Stimulated activated CD8-positive, alpha-beta memory T cell treated with anti-CD3 and anti-CD28 coated beads, Interleukin-12 subunit alpha, Interleukin-12 subunit beta, amount 100 ng/mL, for 4 hours (primary cell): ENCODE results near the gene MDFI.

ENCODE experiments used
- DNase-seq: peaks from one replicate; pipeline ENCODE4 v3.0.0-alpha.2; 2020; ENCODE audit warnings: low read depth

Gene MDFI

DNA sequence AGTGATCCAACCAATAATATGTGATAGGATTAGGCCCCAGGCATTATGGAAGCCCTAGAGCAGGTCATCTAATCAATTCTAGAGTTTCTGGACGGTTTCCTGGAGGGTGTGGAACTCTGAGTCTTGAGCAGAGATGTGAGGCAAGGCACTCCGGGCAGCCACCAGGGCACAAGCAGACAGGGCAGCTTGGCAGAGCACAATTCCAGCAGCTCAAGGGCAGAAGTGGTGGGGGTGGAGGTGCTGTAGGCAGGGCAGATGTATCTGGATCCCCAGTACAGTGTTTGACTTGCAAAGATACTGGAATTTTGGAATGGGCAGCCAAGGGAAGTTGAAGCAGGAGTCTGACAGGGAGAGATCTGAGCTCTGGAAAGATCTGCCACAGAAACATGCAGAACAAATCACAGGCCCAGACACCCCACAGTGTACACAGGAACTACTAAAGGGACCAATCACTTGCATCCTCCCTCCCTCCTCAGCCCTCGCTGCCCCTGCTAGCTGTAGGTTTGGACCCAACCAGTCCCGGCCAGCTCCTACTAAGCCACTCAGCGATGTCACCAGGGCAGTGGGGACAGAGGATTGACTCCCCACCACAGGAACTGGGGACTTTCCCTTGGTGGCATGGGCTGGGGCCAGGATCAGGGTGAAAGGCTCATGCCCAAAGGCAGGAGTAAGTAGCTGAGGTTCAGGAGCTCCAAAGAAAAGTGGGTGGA, 50.1 kb downstream of the MDFI start:
- no peak for DNase-seq

DNA sequence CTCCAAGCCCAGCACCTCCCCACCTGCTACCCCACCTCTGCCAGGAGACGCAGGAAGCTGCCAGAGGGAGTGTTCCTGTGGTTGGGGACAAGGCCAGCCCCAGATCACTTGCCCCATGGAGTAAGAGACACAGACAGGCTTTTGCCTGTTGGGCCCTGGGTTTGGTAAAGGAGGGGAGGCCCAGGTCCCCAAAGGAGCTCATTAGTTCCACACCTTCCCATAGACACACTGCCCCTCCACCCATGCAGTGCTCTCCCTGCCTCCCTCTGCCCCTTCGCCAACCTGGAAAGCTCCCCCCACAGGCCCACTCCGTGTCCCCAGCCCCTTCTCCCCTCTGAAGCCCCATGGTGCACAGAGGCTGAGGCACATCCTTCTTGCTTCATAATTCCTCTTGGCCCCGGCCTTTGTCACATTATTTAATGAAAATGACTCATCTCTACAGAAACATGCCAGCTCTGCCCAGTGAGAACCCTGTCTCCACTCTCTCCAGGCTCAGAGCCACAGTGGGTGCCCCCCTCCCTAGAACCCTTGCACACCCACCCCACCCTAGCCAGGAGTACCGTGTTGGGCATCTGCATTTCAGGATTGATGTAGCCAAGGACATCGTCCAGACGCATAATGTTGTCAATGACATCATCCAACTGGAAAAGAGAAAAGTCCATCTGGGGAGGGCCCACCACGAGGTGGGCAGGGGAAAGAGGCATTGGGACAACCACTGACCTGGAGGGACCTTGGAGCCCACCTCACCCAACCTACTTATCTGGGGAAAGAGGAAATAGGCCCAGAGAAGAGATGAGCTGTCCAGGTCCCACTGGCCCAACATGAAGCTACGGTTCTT, 51.1 kb downstream of the MDFI start:
- no peak for DNase-seq

DNA sequence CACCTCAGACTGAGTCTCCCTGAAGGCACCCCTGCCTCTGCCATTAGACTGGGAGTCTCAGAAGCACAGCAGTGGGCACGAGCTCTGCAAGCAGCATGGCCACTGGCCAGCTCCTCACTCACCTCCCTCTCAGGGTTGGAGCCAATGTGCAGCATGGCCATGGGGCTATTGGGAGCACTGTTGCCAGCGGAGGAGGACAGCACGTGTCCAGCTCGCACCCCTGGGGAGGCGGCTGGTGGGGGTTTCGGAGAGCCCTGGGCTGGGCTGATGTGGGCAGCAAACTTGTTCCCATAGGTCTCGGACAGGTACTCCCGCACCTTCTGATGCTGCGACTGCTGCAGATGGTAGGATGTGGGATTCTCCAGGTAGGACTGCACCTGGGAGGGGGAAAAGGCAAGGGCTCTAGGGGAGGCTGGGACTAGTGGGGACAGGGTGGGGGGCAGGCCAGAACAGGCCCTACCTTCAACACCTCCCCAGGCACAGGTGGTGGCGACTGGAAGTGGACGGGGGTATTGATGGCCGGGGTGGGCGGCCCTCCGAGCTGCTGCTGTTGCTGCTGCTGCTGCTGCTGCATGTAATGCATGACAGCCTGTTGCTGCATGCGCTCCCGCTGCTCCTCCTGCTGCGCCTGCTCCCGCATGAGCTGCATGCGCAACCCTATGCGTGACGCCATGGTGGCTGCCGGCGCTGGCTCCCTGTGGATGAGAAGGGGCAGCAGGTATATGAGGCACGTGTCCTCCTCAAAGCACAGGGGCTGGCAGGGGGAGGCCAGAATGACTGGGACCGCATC, 52.5 kb downstream of the MDFI start:
- no peak for DNase-seq

DNA sequence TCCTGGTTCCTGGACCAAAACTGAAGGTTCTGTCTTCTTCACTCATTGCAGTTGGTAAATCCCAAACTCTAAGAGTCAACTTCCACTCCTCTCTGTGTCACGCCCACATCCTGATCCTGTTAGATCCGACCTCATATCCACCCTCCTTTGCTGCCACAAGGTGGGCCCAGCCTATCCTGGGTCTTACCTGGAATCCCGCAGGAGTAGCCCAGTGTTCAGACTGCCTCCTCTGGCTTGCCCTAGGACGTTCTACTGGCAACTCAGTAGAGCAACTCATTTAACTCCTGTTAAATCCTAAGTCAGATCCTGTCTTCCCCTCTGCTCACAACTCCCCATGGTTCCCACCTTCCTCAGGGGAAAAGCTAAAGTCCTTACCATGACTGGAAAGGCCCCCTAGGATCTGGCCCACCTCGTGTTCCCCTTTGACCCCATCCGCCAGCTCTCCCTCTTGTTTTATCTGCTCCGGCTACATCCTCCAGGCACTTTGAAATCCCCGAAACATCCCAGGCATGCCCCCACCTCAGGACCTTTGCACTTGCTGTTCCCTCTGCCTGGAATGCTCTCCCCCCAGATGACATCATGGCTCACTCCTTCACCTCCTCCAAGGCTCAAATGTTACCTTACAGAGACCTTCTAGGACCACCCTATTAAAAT, 53.3 kb downstream of the MDFI start:
- DNase-seq = no peak

DNA sequence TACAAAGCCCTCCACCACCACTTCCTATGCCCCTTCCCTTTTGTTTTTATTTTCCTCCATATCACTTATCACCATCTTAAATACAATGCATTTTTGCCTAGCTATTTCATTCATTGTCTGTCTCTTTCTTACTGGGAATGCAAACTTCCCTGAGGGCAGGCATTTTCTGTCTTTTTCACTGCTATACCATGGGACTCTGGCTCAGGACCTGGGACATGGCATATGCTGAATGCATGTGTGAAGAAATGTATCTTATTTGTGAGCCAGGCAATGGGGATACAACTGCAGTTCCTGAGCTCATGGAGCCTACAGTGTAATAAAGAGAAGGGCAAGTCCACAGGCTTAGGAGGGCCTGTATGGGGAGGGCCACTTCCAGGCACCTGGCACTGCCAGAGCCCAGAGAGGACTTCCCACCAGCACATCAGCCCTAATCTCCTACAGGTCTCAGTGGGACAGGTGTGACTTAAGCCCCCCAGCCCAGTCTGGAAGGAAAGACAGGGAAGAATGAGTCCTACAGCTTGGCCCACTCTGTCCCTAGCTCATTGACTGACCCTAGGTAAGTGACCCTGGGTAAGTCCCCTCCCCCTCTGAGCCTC, 53.9 kb downstream of the MDFI start:
- DNase-seq = no peak

DNA sequence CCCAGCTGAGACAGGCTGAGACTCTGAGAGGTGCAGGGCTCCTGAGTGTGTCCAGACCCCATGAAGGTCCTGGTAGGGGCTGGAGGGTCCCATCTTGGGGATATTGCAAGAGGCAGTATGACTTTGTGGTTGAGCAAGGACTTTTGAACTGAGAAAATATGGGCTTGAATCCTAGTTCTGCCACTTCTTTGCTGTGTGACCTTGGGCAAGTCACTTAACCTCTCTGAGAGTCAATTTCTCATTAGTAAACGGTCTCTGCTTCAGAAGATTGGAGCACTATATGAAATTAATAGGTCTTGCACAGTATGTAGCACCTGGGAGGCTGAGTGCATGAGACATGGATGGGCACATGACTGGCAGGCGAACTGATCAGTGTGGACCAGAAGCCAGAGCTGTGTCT, 54.5 kb downstream of the MDFI start:
- DNase-seq = no peak

DNA sequence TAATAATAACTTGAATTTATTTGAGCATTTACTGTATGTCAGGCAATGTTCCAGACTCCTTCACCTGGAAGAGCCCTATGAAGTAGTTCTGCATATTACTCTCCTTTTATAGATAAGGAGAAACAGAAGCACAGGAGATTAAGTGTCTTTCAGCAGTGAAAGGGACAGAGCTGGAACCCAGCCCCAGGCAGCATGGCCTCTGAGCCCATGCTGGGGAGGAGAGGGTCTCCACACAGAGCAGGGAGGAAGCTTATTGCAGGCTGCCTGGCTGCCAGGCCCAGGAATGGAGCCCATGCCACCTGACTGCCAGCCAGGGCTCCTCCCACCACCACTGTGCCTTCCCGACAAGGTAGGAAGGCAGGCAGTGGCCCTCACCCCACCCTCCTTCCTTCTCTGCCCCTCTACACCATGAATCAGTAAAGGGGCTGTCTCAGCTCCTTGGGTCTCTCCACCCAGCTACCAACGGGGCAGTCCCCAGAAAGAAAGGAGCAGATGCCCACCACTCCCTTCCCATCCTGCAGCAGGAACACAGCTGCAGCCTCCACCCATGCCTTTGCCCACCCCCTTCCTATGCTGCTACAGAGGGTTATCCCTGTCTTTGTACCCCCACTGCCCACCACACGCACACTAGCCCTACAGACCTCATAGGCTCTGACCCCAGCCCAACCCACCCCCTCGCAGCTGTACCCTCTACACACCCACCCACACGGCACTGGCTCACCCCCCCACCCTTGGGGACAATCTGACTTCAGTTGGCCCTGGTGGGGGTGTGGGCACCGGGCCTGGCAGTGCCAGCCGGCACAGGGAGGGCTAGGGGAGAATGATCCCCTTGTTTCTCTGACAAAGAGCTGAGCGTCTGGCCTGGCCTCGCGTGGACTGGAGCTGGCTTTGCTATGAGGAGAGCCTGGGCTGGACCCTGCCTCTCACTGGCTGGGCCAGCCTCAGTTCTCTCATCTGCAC, 55.3 kb downstream of the MDFI start:
- no peak for DNase-seq

DNA sequence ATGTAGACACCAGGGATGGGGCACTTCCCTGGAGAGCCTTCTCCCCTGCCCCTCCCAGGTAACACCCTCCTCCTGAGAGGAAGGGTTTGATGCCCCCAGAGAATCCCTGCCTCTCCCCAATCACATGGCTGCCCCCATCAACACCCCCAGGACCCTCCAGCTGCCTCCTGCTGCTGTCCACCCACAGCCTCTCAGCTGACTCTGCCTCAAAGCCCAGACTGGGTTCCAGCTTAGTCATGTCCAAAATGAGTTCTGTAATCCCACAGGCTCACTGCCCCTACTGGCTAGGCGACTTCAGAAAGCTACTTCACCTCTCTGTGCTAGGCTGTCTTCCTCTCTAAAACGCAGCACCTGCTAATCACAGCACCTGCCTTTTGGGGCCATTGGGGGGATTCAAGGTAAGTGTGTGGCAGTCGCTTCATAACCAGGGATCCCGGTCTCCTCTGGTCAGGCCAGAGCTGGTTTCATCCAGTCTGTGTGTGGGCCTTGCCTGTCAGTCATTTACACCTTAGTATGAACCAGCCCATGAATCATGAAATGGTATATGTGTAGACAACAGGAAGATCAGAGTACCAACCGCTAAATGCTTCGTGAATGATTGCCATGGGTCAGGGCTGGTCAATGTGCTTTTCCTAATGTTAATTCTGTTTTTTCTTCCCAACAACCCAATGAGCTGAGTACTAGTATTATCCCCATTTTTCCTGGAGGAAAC, 56.7 kb downstream of the MDFI start:
- DNase-seq = no peak

DNA sequence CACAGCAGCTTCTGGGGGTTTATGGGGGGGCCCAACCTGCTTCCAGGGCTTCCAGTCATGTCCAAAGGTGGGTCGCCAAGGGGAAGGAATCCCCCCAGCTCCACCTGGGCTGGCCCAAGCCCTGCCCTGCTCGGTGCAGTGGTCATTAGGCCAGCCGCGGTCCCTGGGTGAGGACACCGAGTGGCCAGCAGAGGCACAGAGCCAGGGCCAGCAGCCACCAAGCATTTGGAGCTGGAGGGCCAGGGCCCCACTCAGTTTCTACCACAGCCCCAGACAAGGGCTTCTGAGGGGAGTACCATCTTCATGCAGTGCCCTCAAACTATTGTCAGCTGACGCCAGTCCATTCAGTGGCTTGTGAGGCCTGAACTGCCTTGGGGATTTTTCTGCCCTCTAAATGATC, 57.6 kb downstream of the MDFI start:
- DNase-seq = no peak

DNA sequence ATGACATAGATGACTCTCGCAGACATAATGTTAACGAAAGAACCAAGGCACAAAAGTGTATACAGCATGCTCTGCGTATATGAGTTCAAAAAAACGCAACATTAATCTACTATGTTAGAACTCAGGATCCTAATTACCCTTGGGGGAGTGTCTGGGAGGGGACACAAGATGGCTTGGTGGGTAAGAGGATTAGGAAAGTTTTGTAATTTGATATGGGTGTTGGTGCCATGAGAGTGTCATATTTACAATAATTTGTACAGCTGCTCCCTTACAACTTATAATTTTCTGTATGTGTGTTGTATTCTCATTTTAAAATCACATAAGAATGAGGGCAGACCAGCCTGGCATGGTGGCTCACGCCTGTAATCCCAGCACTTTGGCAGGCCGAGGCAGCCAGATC, 58.5 kb downstream of the MDFI start:
- DNase-seq = no peak

DNA sequence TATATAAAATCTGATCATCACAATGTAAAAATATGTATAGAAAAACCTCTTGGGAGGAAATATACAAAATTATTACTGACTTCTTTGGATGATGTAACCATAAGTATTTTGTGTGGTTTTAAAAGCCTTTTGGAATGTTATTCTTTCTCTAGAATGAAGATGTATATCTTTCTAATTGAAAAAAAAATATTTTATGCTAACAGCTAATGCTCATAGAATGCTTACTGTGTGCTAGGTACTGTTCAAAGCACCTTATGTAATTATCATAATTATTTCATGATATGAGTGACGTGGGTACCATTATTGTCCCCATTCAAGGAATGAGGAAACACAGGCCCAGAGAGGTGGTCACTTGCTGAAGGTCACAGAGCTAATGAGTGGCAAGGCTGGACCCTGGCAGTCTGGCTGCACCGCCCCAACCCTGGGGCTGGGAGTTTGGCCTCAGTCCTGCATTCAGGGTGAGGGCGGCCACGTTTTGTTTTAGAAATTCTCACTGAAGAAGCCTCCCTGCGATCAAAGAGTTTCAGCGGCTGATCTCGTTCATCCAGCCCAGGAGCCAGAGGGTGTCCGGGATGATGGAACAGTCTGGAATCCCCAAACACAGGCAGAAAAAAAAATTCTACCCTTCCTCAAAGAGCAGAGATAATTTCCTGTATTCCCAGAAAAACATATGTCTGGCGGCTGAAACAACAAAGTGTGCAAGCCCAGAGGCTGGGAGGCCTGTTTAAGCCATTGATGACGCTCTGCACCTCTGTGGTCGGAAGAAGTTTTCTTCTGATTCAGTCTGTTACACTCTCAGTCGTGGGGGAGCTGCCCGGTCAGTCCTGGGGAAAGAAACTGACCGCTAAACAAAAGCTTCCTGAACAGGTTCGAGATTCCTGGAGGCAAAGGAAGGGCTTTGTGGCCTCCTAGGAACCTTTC, 59.9 kb downstream of the MDFI start:
- no peak for DNase-seq

DNA sequence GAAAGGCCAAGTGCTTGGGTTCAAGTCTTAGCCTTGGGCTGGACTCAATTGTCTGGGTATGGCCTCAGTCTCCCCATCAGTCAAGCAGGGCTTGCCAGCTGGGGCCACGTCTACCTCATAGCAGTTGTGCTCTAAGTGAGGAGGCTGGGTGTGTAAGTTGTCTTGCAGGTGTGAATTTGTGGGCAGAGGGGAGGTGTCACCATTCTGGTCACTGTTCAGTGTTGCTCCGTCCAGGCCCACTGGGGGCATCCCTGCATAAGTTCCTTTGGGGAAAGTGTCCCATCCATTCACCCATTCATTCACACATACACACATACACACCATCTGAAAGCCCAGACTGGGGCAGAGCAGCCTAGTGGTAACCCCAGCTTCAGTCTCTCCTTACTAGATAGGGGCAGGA, 60.8 kb downstream of the MDFI start:
- no peak for DNase-seq

DNA sequence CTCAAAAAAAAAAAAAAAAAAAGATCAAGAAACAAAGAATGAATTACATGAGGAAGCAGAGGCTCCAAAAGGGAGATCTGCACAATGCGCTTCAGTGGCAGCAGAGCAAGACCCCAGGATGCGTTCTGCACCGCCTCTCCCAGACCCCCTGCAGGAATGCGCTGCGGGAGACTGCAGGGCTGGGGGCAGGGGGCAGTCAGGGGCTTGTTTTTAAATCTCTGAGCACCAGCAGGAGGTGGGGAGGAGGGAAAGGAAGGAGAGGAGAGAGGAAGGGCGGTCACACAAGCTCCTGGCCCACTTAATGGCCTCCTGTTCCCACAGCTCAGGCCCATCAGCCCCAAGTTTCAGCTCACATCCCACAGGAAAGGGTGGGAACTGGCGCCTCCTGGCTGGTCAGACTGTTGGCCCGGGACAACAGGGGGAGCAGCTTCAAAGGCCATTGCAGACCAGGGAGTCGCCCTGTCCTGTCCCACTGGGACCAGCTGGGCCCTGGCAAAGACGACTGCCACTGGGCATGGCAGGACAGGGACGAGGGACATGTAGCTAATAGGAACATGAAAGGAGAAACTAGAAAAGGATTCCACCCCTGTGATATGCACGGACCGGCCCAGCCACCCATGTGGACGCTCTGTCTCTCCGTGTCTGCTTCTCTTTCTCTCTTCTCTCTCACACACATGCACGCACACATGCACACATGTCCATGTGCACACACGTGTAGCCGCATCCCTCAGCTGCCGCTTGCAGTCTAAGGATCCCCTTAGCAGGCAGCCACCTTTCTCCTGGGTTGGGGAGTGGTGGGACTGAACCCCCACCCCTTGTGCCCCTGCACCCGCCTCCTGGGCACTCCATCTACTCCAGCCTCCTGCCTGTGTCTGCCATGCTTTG, 62.4 kb downstream of the MDFI start:
- DNase-seq = no peak

DNA sequence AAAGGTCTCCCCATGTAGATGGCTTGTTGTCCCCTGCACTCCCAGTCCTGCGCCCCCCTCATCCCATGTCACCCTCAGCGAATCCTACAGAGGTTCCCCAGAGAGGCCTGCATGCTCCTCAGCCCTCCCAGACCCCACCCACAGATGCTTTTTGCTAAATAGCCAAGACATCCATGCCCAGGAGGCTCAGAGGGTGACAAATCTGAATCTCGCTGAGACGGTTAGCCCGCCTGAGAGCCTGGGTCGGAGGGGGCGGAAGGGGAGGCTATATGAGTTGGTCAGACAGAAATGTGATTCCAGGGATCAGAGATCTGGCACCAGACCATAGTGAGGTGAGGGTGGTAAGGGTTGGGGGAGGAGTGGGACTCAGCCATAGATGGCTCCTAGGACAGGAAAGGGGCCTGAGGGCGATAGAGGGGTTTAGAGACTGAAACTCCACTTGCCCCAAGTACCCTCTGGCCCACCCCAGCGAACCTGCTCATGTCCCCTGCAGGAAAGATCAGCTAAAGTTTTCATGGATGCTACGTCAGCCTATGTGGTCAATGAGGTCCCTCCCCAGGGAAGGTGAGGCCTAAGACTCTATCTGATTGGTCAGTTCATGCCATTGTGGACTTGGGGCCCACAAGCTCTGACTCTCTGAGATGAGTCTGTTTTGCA, 63.9 kb downstream of the MDFI start:
- no peak for DNase-seq

DNA sequence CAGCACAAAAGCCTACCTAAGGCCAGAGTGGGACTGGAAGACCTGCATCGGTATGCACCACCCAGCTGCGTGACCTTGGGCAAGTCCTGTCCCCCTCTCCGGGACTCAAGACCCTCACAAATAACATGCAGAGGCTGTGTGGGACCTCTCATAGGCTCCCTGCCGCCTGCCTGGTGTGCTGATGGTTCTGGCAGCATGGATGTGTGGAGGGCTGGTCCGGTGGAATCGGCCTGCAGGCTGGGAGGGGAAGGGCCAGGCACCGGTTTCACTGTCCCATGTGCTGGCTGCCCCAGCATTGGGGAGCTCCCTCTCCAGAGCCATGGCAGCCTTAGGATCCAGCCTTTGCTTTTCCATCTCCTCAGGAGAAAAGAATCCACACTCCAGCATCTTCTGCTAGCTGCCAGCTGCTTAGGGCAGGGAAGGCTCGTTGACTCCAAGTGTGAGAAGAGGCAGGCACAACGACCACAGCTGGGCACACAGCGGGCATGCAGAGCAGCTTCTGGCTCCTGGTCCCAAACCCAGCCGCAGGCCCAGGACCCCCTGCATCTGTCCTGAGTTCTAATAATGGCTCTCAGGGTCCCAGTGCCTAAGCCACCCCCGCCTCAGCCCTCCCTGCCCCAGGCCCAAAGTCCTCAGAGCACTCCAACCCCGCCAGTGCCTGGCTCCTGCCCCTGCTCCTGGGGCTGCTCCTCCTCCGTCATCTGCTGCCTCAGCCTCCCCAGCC, 64.7 kb downstream of the MDFI start:
- DNase-seq = no peak
